ENCODE data around the gene ANXA4.
"Not testable (repeated sequence)": the region's sequence is repeated elsewhere in the genome, so short reads cannot be mapped to it uniquely, and the experiment has no call there.

ANXA4 gene

DNA sequence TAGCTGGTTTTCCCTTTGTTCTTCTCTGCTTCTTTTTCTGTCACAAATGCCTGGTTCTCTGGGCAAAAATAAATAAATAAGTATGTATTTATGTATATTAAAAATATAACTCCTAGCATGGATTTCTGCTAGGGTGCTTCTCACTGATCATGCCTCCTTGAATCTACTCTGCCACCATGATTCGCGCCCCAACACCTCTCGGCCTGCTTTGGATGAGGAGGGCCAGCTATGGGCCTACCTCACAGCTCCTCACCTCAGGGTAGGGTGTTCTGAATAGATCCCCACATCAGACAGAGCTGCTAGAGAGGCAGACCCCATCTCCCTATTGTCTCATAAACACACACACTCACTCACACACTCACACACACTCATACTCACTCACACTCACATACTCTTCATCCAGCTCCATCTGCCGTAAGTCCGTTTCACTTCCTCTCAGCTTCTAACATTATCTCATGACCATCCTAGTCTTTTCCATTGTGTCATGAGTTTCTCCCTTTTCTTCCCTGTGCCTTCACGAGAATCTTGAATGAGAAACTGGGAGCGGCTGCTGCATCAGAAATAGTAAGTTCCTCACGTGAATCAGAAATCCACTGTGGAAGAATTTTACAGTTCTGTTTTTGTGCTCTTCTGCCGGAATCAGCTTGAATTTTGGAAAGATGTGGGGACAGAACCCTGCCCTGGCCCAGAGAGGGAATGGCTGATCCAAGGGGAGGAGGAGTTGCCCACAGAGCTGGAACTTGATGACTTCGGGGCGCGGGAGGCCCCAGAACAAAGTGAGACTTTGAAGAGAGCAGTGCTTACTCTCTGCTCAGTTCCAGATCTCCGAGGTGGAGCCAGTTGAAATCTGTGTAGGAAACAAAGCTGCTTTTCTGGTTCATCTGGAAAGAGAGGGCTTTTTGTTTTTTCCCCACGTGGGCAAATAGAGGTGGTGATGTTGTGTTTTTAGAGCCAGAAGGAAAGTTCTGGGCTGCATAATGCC, 20.9 kb downstream of the ANXA4 start:
- no peak overlapping the region for H3K4me3 ChIP-seq (replicated peaks; ENCODE audit: low read depth, low read length)
- DNase-seq (ENCODE audit: extremely low read depth, low read depth) = no peak
- TF ChIP-seq, protein P1, sequence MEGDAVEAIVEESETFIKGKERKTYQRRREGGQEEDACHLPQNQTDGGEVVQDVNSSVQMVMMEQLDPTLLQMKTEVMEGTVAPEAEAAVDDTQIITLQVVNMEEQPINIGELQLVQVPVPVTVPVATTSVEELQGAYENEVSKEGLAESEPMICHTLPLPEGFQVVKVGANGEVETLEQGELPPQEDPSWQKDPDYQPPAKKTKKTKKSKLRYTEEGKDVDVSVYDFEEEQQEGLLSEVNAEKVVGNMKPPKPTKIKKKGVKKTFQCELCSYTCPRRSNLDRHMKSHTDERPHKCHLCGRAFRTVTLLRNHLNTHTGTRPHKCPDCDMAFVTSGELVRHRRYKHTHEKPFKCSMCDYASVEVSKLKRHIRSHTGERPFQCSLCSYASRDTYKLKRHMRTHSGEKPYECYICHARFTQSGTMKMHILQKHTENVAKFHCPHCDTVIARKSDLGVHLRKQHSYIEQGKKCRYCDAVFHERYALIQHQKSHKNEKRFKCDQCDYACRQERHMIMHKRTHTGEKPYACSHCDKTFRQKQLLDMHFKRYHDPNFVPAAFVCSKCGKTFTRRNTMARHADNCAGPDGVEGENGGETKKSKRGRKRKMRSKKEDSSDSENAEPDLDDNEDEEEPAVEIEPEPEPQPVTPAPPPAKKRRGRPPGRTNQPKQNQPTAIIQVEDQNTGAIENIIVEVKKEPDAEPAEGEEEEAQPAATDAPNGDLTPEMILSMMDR (IDR thresholded peaks at IDR 0.05; ENCODE audit: low read depth, low read length, missing control alignments) = no peak

- not testable (repeated sequence) for H3K4me3 ChIP-seq (replicated peaks; ENCODE audit: low read depth, low read length)
Observed at GRCh38 chr2:69763831-69764230, 21.9 kb downstream of the ANXA4 start.

DNA sequence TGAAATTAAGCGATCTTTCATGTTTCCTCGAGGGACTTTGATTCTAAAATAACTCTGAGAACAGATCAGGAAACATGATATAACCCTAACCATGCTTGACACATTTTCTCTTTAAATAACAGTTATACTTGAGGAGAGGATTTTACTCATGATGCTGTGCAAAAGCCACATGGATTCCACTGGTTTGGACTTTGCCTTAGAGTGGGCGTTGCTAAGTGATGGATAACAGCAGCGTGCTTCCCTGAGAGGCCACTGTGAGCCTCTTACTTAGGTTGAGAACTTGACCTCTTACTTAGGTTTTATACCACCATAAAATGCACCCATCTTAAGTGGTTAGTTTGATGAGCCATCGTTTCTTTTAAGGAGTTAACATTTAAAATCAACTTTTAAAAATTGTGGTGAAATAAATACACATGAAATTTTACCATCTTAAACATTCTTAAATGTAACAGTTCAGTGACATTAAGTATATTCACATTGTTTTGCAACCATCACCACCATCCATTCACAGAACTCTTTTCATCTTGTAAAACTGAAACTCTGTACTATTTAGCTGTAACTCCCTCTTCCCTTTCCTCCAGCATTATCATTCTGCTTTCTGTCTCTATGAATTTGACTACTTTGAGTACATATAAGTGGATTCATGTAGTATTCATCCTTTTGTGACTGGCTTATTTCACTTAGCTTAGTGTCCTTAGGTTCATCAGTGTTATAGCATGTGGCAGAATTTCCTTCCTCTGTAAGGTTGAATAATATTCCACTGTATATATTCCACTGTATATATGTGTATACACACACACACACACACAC, 22.6 kb downstream of the ANXA4 start:
- no peak overlapping the region for H3K4me3 ChIP-seq (replicated peaks; ENCODE audit: low read depth, low read length)
- TF ChIP-seq, protein P1 (IDR thresholded peaks at IDR 0.05; ENCODE audit: low read depth, low read length, missing control alignments) = no peak
- no peak for DNase-seq (ENCODE audit: extremely low read depth, low read depth)

More at GRCh38 chr2:69763831-69764230, 21.9 kb downstream of the ANXA4 start:
- not testable (repeated sequence) for DNase-seq (ENCODE audit: extremely low read depth, low read depth)

- DNase-seq (ENCODE audit: extremely low read depth, low read depth) = no peak
- H3K4me3 ChIP-seq (replicated peaks; ENCODE audit: low read depth, low read length) = no peak overlapping the region
- TF ChIP-seq, protein P1 (IDR thresholded peaks at IDR 0.05; ENCODE audit: low read depth, low read length, missing control alignments) = no peak
Observed at GRCh38 chr2:69765096-69765380, 23.1 kb downstream of the ANXA4 start.

GRCh38 chr2:69766014-69766413, 24.1 kb downstream of the ANXA4 start:
- no peak overlapping the region for H3K4me3 ChIP-seq (replicated peaks; ENCODE audit: low read depth, low read length)
- TF ChIP-seq, protein P1 (IDR thresholded peaks at IDR 0.05; ENCODE audit: low read depth, low read length, missing control alignments) = no peak
- DNase-seq (ENCODE audit: extremely low read depth, low read depth) = no peak

- DNase-seq (ENCODE audit: extremely low read depth, low read depth) = peak; percentile 88
Observed at GRCh38 chr2:69767034-69767433, 25.1 kb downstream of the ANXA4 start.

More at GRCh38 chr2:69767034-69767433, 25.1 kb downstream of the ANXA4 start:
- H3K4me3 ChIP-seq (replicated peaks; ENCODE audit: low read depth, low read length) = no peak overlapping the region
- TF ChIP-seq, protein P1 (IDR thresholded peaks at IDR 0.05; ENCODE audit: low read depth, low read length, missing control alignments) = peak; percentile 39

Data from HFF-Myc (cell line).